Upper lobe of left lung (tissue), 6 donors: Measurements from ENCODE around the gene HPSE2. TPM values are rescaled to one million over a fixed set of nuclear protein-coding genes. Genes with fewer than 3 reads are reported as not detected.

Experiments used
- ATAC-seq, 2 donors: fragments of 200-7000 bp; cut with Tn5 transposase; one replicate each; pipeline ENCODE4 v1.9.1; 2022; ENCODE audit warnings: mild to moderate bottlenecking in 2 of 2, moderate library complexity in 2 of 2; ENCODE audit not compliant: low FRiP score in 2 of 2
- DNase-seq, 2 donors: peaks; one replicate each; pipeline ENCODE4 v3.0.0-alpha.2; 2019 to 2020
- H3K27ac ChIP-seq, 4 donors: fragments of 200-600 bp; sonication (generic); one replicate each; pipeline ENCODE4 v1.5.1; 2016 to 2019
- H3K27me3 ChIP-seq, 4 donors: fragments of 200-600 bp; sonication (generic); one replicate each; pipeline ENCODE4 v1.5.1; 2017 to 2019
- H3K36me3 ChIP-seq, 4 donors: fragments of 200-600 bp; sonication (generic); one replicate each; pipeline ENCODE4 v1.5.1; 2016 to 2019
- H3K4me1 ChIP-seq, 4 donors: fragments of 200-600 bp; sonication (generic); one replicate each; pipeline ENCODE4 v1.5.1; 2018 to 2019
- H3K4me3 ChIP-seq, 4 donors: fragments of 200-600 bp; sonication (generic); one replicate each; pipeline ENCODE4 v1.5.1; 2017 to 2019; ENCODE audit warnings: mild to moderate bottlenecking in 2 of 4, moderate library complexity in 1 of 4
- H3K9me3 ChIP-seq, 4 donors: fragments of 200-600 bp; sonication (generic); one replicate each; pipeline ENCODE4 v1.5.1; 2018 to 2019
- CTCF ChIP-seq, 6 experiments: fragments of 450-650 bp in 4 of 6; fragments of 200-600 bp in 2 of 6; sonication (generic) in 2 of 6; IDR thresholded peaks; one replicate each; pipeline ENCODE4 v1.5.1; 2016 to 2019; ENCODE audit warnings: antibody characterized with exemption in 6 of 6
- EP300 ChIP-seq, 4 donors: sonication (generic); formaldehyde crosslinking; IDR thresholded peaks; one replicate each; pipeline ENCODE4 v1.5.1; 2017; ENCODE audit warnings: antibody characterized with exemption in 4 of 4, control low read depth in 2 of 4
- POLR2A ChIP-seq, 4 donors: fragments of 450-650 bp; IDR thresholded peaks; one replicate each; pipeline ENCODE4 v1.5.1; 2016 to 2017; ENCODE audit warnings: antibody characterized with exemption in 4 of 4, mild to moderate bottlenecking in 2 of 4
- POLR2AphosphoS5 ChIP-seq, 2 donors: sonication (generic); formaldehyde crosslinking; IDR thresholded peaks; one replicate each; pipeline ENCODE4 v1.5.1; 2017; ENCODE audit warnings: antibody characterized with exemption in 2 of 2
- WGBS, 2 donors: methylation state at CpG; one replicate each; pipeline ENCODE4 v1.1.5; 2017 to 2018; 5-methylcytosine and 5-hydroxymethylcytosine counted together
- total RNA-seq, 6 donors: library from RNA; depleted of rRNA in 4 of 6; stranded (reverse); fragments of >200 nt in 4 of 6; gene quantifications; one replicate each; pipeline versions ENCODE4 v1.1.0 to v1.2.1, GENCODE V29; 2016 to 2021
- donor health status: DM: no; HTN: no; CAD: no; lungs with moderate emphysema.
- donor health status: DM: no; HTN: yes; CAD: no; lungs with severe emphysema.

Gene HPSE2
- total RNA-seq, 6 donors from 2014 or later: 0.15 to 1.1 (median 0.91) TPM; not detected in 1

- no peak overlapping the region for H3K4me3 ChIP-seq
- no peak for TF ChIP-seq CTCF (IDR thresholded peaks at IDR 0.05)
- TF ChIP-seq POLR2AphosphoS5 (IDR thresholded peaks at IDR 0.05): no peak
- TF ChIP-seq POLR2A (IDR thresholded peaks at IDR 0.05): no peak
- no peak for TF ChIP-seq EP300 (IDR thresholded peaks at IDR 0.05)
- ATAC-seq: no peak
- no peaks in the 10 kb centered on the region for H3K9me3 ChIP-seq
- H3K27ac ChIP-seq: no peak overlapping the region
- WGBS, 2 donors: 93 to 97% methylated on average over 4 to 8 of the region's 8 CpGs
- no peak for DNase-seq
- H3K36me3 ChIP-seq: peaks cover 44 to 95% (median 79%) of the 10 kb centered on the region in 4 donors
- H3K4me1 ChIP-seq: no peaks in the 10 kb centered on the region
- no peaks in the 10 kb centered on the region for H3K27me3 ChIP-seq
Observed at GRCh38 chr10:98430427-98430826, 805.2 kb downstream of the HPSE2 start.

DNA sequence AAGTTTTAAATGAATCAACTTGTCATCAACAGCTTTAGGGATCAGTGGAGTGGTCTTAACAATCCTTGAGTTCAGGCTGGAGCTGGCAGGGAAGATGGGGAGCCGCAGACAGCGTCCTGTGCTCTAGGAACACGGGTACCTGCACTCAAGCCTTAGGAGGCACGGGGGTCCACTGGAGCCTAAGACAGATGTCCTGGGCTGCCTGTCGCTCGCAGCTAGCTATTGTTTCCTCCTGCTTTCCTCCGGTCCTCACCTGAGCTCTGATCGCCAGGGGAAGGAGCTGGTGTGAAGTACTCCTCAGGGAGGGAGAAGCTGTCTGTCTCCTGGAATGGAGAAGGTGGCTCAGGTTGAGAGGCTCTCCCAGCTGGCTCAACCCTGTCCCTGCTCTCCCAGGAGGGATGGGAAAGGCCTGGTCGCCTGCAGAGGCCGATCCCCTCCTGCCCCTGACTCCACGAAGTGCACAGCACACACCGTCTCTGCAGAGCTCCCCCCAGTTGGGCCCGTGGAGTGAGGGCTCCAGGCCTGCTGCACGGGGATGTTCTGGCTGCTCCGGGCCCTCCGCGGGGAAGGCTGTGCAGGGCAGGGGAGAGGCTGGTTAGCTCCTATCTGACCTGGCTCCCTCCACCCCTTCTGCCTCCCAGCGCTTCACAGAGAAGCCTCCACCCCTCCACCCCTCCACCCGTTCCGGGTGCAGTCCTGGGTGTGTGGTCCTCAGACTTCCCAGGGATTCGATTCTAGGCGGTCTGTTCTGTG lies 806.2 kb downstream of the HPSE2 start:
- DNase-seq: no peak
- Histone ChIP-seq H3K4me1 (no peaks in the 10 kb centered on the region), H3K9me3 (no peaks in the 10 kb centered on the region), H3K36me3 (peaks cover 34 to 95% (median 78%) of the 10 kb centered on the region in 4 donors), H3K27ac (no peak overlapping the region), H3K27me3 (no peaks in the 10 kb centered on the region), H3K4me3 (no peak overlapping the region)
- no peak for ATAC-seq
- WGBS, 2 donors: 95 to 97% methylated on average over 16 to 22 of the region's 22 CpGs
- TF ChIP-seq CTCF (IDR thresholded peaks at IDR 0.05): no peak
- no peak for TF ChIP-seq POLR2A (IDR thresholded peaks at IDR 0.05)
- no peak for TF ChIP-seq EP300 (IDR thresholded peaks at IDR 0.05)
- TF ChIP-seq POLR2AphosphoS5 (IDR thresholded peaks at IDR 0.05): no peak

DNA sequence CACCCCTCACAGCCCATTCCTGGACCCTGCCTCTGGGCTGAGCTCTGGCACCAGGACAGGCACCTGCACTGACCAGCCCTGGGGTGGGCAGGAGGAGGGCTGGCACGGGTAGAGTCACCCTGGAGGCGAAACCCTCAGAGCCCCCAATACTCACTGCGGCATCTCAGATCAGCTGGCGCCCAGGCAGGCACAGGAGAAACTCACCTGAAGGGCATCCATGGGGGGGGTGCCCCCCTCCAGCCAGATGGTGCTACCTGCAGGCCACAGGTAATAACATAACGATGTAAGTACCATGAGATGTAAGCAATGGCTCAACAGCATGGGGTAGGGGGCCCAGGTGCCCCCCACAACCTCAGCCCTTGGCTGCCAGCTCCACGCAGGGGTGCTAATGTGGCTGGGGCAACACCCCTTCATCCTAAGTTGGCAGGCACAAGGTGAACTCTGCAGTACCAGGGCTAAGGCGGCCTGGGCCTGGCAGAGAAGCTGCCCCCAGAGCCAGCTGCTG lies 808.6 kb downstream of the HPSE2 start:
- DNase-seq (no peak), ATAC-seq (no peak)
- Histone ChIP-seq H3K4me3 (no peak overlapping the region), H3K36me3 (peaks cover 19 to 93% (median 75%) of the 10 kb centered on the region in 4 donors), H3K27ac (no peak overlapping the region), H3K4me1 (no peaks in the 10 kb centered on the region), H3K9me3 (no peaks in the 10 kb centered on the region), H3K27me3 (no peaks in the 10 kb centered on the region)
- WGBS, 2 donors: 94 to 97% methylated on average over 2 to 7 of the region's 7 CpGs
- TF ChIP-seq CTCF (IDR thresholded peaks at IDR 0.05) (no peak), POLR2A (IDR thresholded peaks at IDR 0.05) (no peak), POLR2AphosphoS5 (IDR thresholded peaks at IDR 0.05) (no peak), EP300 (IDR thresholded peaks at IDR 0.05) (no peak)

DNA sequence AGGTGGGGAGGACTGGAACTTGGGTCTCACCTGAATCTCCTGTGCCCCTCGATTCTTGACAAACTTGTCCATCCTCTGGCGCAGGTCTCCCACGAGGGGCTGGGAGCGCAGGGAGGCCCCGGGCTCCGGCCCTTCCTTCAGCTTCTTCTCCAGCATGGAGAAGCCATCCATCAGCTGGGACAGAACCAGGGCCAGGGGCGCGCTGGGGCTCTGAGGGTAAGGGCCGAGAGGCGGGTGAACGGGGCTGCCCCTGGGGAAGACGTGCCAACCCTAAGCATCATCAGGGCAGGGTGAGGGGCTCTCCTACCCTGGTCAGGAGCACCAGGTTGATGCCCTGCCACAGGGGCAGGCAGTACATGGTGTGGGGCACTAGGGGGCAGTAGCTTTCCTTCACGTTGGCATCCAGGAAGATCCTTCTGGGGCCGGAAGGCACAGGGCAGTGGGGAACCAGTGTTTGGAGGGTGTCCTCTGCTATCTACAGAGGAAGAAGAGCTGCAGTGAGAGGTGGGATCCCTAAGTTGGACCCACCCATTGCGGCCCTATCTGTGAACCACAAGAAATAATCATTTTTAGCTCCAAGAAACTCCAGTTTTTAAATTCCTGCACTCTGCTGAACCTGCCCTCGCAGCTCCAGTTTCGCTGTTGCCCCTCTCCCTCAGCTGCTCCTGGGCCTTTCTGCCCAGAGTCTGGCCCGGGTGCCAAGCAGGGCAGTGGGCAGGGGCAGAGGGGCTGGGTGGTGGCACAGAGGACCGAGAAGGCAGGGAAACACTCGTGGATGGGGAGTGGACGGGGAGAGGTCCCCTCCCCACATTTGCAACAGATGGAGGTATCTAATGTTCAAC lies 809.9 kb downstream of the HPSE2 start:
- H3K9me3 ChIP-seq: no peaks in the 10 kb centered on the region
- no peak overlapping the region for H3K27ac ChIP-seq
- DNase-seq (peak in 1 of 2 donors; percentile 81), ATAC-seq (peak; percentile 69 to 72)
- H3K4me3 ChIP-seq: no peak overlapping the region
- 89 to 93% methylated on average over 11 to 21 of the region's 21 CpGs for WGBS, 2 donors
- peaks cover 14 to 84% (median 70%) of the 10 kb centered on the region in 4 donors for H3K36me3 ChIP-seq
- no peaks in the 10 kb centered on the region for H3K27me3 ChIP-seq
- TF ChIP-seq POLR2A (IDR thresholded peaks at IDR 0.05) (no peak), CTCF (IDR thresholded peaks at IDR 0.05) (peak; percentile 51 to 81 (median 66))
- no peaks in the 10 kb centered on the region for H3K4me1 ChIP-seq
